Uterus (tissue), 4 donors: ENCODE measurements around the gene HCRTR1. TPM values are rescaled to one million over a fixed set of nuclear protein-coding genes. Genes with fewer than 3 reads are reported as not detected.

Source experiments
- DNase-seq, 2 donors: peaks; one replicate each; pipeline ENCODE4 v3.0.0-alpha.2; 2019 to 2020
- H3K27ac ChIP-seq, 2 donors: fragments of 200-600 bp; sonication (generic); 1 replicate in 1 of 2; 2 replicates in 1 of 2; pipeline ENCODE4 v1.5.1; 2016 to 2018
- H3K27me3 ChIP-seq, 2 donors: fragments of 200-600 bp; sonication (generic); one replicate each; pipeline ENCODE4 v1.5.1; 2018 to 2019; ENCODE audit warnings: control low read depth in 1 of 2
- H3K36me3 ChIP-seq, 2 donors: fragments of 200-600 bp; sonication (generic); one replicate each; pipeline ENCODE4 v1.5.1; 2019; ENCODE audit warnings: control low read depth in 1 of 2
- H3K4me1 ChIP-seq, 2 donors: fragments of 200-600 bp; sonication (generic); one replicate each; pipeline ENCODE4 v1.5.1; 2018 to 2019; ENCODE audit warnings: control low read depth in 1 of 2
- H3K4me3 ChIP-seq, 2 donors: fragments of 200-600 bp; sonication (generic); 1 replicate in 1 of 2; 2 replicates in 1 of 2; pipeline ENCODE4 v1.5.1; 2018 to 2019; ENCODE audit warnings: mild to moderate bottlenecking in 1 of 2
- H3K9me3 ChIP-seq, 2 donors: fragments of 200-600 bp; sonication (generic); one replicate each; pipeline ENCODE4 v1.5.1; 2019; ENCODE audit warnings: control low read depth in 1 of 2
- POLR2A ChIP-seq, 2 donors: fragments of 450-650 bp; IDR thresholded peaks; one replicate each; pipeline ENCODE4 v1.6.1; 2016; ENCODE audit warnings: antibody characterized with exemption in 2 of 2, mild to moderate bottlenecking in 1 of 2, moderate library complexity in 1 of 2
- intact Hi-C: fragments of 100-400 bp; cut with DNase I; formaldehyde crosslinking; loops from one replicate; pipeline ENCODE4 v1.15.1; 2023; ENCODE audit warnings: low total_unique reads
- total RNA-seq, 4 donors: library from RNA; depleted of rRNA in 3 of 4; stranded (reverse); fragments of >200 nt in 3 of 4; gene quantifications; one replicate each; pipeline versions ENCODE4 v1.1.0 to v1.2.4, GENCODE V29; 2014 to 2023
- TF ChIP-seq, protein P1 (sequence below), 4 experiments: fragments of 200-600 bp in 2 of 4; fragments of 450-650 bp in 2 of 4; sonication (generic) in 2 of 4; IDR thresholded peaks; one replicate each; pipeline ENCODE4 v1.5.1; 2016 to 2019; ENCODE audit warnings: antibody characterized with exemption in 4 of 4, mild to moderate bottlenecking in 2 of 4, moderate library complexity in 1 of 4
- donor health status: DM: yes; HTN: yes; CAD: no.

HCRTR1 gene
- total RNA-seq, 4 donors from 2014 or later: not detected

DNA sequence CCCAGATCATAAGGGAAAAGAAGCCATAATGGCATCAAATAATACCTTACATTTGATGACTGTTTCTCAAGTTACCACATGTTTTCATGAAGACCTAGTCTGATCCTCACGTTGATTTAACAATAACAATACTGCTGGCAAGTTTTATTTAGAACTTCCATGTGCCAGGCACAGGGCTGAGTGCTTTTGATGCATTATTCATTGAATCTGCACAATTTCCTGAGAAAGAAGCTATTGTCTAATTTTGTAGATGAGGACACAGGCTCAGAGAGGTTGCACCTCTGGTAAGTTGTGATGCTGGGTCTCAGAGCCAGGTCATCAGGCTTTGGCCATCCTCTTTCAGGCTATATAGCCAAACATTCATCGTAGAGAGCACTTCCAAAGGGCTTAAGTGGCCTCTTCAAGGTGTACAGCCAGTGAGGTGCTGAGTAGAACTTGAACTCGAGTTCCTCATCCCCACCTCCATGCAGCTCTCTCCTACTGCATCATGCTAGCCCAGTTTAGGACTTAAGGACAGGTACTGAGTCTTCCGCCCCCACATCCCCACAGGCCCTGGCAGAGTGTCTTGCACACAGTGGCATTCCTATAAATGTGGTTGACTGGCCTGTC, 35.5 kb downstream of the HCRTR1 start:
- no peaks in the 10 kb centered on the region for H3K27me3 ChIP-seq
- no peak for DNase-seq
- intact Hi-C loops: no loop called here
- H3K4me3 ChIP-seq: no peak overlapping the region
- TF ChIP-seq, protein P1, sequence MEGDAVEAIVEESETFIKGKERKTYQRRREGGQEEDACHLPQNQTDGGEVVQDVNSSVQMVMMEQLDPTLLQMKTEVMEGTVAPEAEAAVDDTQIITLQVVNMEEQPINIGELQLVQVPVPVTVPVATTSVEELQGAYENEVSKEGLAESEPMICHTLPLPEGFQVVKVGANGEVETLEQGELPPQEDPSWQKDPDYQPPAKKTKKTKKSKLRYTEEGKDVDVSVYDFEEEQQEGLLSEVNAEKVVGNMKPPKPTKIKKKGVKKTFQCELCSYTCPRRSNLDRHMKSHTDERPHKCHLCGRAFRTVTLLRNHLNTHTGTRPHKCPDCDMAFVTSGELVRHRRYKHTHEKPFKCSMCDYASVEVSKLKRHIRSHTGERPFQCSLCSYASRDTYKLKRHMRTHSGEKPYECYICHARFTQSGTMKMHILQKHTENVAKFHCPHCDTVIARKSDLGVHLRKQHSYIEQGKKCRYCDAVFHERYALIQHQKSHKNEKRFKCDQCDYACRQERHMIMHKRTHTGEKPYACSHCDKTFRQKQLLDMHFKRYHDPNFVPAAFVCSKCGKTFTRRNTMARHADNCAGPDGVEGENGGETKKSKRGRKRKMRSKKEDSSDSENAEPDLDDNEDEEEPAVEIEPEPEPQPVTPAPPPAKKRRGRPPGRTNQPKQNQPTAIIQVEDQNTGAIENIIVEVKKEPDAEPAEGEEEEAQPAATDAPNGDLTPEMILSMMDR (IDR thresholded peaks at IDR 0.05): no peak
- TF ChIP-seq POLR2A (IDR thresholded peaks at IDR 0.05): no peak
- H3K36me3 ChIP-seq: no peaks in the 10 kb centered on the region
- no peaks in the 10 kb centered on the region for H3K4me1 ChIP-seq
- H3K9me3 ChIP-seq: no peaks in the 10 kb centered on the region
- no peak overlapping the region for H3K27ac ChIP-seq

GRCh38 chr1:31653717-31654473, 36.4 kb downstream of the HCRTR1 start:
- H3K27me3 ChIP-seq: no peaks in the 10 kb centered on the region
- H3K9me3 ChIP-seq: no peaks in the 10 kb centered on the region
- DNase-seq: no peak
- H3K4me1 ChIP-seq: no peaks in the 10 kb centered on the region
- no peak overlapping the region for H3K27ac ChIP-seq
- intact Hi-C loops: no loop called here
- H3K4me3 ChIP-seq: no peak overlapping the region
- no peaks in the 10 kb centered on the region for H3K36me3 ChIP-seq
- TF ChIP-seq, protein P1 (IDR thresholded peaks at IDR 0.05): no peak
- no peak for TF ChIP-seq POLR2A (IDR thresholded peaks at IDR 0.05)

DNA sequence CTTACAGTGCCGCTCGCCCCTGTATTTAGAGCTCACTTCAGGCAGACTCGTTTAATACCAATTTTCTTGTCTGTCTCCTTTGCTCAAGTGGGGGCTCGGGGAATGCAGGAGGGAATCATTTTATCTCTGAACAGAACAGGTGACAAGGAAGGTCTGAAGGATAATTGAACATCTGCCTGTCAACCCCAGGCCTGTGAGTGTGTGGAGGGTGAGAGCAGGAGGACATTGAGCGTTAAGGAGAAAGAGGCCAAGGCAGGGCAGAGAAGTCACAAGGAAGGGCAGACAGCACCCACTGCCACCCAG, 36.9 kb downstream of the HCRTR1 start:
- Histone ChIP-seq H3K27me3 (no peaks in the 10 kb centered on the region), H3K4me1 (no peaks in the 10 kb centered on the region), H3K9me3 (no peaks in the 10 kb centered on the region), H3K4me3 (no peak overlapping the region), H3K27ac (no peak overlapping the region), H3K36me3 (no peaks in the 10 kb centered on the region)
- no peak for DNase-seq
- intact Hi-C loops: no loop called here
- no peak for TF ChIP-seq POLR2A (IDR thresholded peaks at IDR 0.05)
- TF ChIP-seq, protein P1 (IDR thresholded peaks at IDR 0.05): no peak

DNA sequence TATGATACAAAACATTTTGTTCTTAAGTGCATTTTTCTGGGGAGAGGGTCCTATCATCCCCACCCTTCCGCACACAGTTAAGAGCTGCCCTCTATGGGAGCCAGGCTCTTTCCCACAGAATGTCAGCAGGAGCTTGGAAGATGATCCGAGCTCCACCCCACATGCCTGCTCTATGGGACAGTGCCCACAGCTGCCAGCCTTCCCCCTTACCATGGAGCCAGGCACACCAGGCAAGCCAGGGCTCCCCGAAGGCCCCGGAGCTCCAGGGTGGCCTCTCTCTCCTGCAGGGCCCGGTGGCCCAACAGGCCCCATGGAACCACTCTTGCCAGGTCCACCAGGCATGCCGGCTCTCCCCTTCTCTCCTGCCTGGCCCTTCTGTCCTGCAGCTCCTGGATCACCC, 37.6 kb downstream of the HCRTR1 start:
- H3K27ac ChIP-seq: no peak overlapping the region
- no peak overlapping the region for H3K4me3 ChIP-seq
- no peak for TF ChIP-seq POLR2A (IDR thresholded peaks at IDR 0.05)
- TF ChIP-seq, protein P1 (IDR thresholded peaks at IDR 0.05): no peak
- no peaks in the 10 kb centered on the region for H3K36me3 ChIP-seq
- H3K4me1 ChIP-seq: no peaks in the 10 kb centered on the region
- intact Hi-C loops: no loop called here
- H3K9me3 ChIP-seq: no peaks in the 10 kb centered on the region
- no peak for DNase-seq
- H3K27me3 ChIP-seq: no peaks in the 10 kb centered on the region

GRCh38 chr1:31655756-31656155, 38.3 kb downstream of the HCRTR1 start:
- H3K4me1 ChIP-seq: no peaks in the 10 kb centered on the region
- TF ChIP-seq, protein P1 (IDR thresholded peaks at IDR 0.05): no peak
- no peak for TF ChIP-seq POLR2A (IDR thresholded peaks at IDR 0.05)
- intact Hi-C loops: no loop called here
- H3K9me3 ChIP-seq: no peaks in the 10 kb centered on the region
- H3K36me3 ChIP-seq: no peaks in the 10 kb centered on the region
- no peak overlapping the region for H3K27ac ChIP-seq
- no peak overlapping the region for H3K4me3 ChIP-seq
- no peak for DNase-seq
- no peaks in the 10 kb centered on the region for H3K27me3 ChIP-seq
